ENCODE data around the gene CDKL2.

DNA sequence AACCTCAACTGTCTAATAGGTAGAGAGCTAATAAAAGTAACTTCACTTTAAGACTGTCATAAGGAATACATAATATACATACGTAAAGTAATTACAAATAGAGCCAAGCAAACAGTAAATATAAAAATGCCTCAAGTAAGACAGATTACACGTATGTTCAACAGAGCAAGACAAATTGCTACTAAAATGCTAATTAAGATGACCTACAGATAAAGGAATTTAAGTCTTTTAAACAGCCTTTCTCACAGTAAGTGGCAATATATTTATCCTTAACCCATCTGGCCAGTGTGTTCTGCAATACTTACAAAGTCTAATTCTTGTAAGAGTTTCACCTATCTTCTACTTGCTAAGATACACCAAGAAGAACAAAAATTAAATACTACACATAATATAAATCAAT lies 30.2 kb upstream of the CDKL2 start:
- TF ChIP-seq EZH2 (IDR thresholded peaks at IDR 0.05; ENCODE audit: insufficient read depth, poor library complexity, severe bottlenecking) (no peak), EZH2phosphoT487 (IDR thresholded peaks at IDR 0.05; ENCODE audit: insufficient read depth, low read depth) (no peak)
